ENCODE data around the gene DYRK1B. TPM values are rescaled to one million over a fixed set of nuclear protein-coding genes. Genes with fewer than 3 reads are reported as not detected.

Gene DYRK1B
- total RNA-seq, 1 donor from 2014 or later, result 54.0 TPM

DNA sequence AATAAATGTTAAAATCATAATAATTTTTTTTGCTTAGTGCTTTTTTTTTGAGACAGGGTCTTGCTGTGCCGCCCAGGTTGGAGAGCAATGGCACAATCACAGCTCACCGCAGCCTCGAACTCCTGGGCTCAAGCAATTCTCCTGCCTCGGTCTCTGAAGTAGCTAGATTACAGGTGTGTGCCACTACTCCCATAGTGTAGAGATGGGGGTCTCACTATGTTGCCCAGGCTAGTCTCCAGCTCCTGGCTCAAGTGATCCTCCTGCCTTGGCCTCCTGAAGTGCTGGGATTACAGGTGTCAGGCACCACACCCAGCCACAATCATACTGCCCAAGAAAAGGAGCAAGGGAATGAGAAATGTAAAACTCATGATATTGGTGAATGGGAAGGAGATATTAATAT, 7.1 kb upstream of the DYRK1B start:
- no peak for DNase-seq (ENCODE audit: low spot score in 2 of 2, unreplicated experiment in 2 of 2)

DNA sequence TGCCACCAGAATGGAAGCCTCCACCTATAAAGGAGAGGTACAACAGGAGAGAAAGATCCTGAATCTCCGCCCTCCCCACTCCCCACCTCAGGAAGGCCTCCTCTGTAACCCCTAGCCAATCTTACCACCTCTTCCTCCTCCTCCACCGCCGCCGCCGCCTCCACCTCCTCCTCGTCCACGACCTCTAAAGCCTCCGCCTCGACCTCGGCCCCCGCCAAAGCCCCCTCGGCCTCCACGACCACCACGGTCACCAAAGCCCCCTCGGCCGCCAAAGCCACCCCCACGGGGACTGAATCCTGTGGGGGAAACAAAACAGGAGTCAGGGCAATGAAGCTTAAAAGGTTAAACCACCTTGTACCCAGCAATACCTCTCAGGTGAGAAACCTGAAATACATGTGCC, 6.5 kb upstream of the DYRK1B start:
- peaks cover 11% of the 10 kb centered on the region for H3K36me3 Mint-ChIP-seq
- H3K9me3 Mint-ChIP-seq, result no peaks in the 10 kb centered on the region
- no peak overlapping the region for H3K27ac Mint-ChIP-seq
- TF ChIP-seq, protein P1, sequence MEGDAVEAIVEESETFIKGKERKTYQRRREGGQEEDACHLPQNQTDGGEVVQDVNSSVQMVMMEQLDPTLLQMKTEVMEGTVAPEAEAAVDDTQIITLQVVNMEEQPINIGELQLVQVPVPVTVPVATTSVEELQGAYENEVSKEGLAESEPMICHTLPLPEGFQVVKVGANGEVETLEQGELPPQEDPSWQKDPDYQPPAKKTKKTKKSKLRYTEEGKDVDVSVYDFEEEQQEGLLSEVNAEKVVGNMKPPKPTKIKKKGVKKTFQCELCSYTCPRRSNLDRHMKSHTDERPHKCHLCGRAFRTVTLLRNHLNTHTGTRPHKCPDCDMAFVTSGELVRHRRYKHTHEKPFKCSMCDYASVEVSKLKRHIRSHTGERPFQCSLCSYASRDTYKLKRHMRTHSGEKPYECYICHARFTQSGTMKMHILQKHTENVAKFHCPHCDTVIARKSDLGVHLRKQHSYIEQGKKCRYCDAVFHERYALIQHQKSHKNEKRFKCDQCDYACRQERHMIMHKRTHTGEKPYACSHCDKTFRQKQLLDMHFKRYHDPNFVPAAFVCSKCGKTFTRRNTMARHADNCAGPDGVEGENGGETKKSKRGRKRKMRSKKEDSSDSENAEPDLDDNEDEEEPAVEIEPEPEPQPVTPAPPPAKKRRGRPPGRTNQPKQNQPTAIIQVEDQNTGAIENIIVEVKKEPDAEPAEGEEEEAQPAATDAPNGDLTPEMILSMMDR (IDR thresholded peaks at IDR 0.05; ENCODE audit: unreplicated experiment), result no peak
- no peak overlapping the region for H3K4me3 Mint-ChIP-seq
- H3K4me1 Mint-ChIP-seq, result peaks cover 35% of the 10 kb centered on the region
- no peak for DNase-seq (ENCODE audit: low spot score in 2 of 2, unreplicated experiment in 2 of 2)
- no peaks in the 10 kb centered on the region for H3K27me3 Mint-ChIP-seq (ENCODE audit: low read depth)

More for the DNA sequence above, 7.1 kb upstream of the DYRK1B start:
- no peak overlapping the region for H3K4me3 Mint-ChIP-seq
- TF ChIP-seq, protein P1 (IDR thresholded peaks at IDR 0.05; ENCODE audit: unreplicated experiment), result no peak
- H3K4me1 Mint-ChIP-seq, result peaks cover 40% of the 10 kb centered on the region
- H3K27me3 Mint-ChIP-seq (ENCODE audit: low read depth), result no peaks in the 10 kb centered on the region
- peak overlapping the region; percentile 61 for H3K27ac Mint-ChIP-seq
- peaks cover 11% of the 10 kb centered on the region for H3K36me3 Mint-ChIP-seq
- H3K9me3 Mint-ChIP-seq, result no peaks in the 10 kb centered on the region

DNA sequence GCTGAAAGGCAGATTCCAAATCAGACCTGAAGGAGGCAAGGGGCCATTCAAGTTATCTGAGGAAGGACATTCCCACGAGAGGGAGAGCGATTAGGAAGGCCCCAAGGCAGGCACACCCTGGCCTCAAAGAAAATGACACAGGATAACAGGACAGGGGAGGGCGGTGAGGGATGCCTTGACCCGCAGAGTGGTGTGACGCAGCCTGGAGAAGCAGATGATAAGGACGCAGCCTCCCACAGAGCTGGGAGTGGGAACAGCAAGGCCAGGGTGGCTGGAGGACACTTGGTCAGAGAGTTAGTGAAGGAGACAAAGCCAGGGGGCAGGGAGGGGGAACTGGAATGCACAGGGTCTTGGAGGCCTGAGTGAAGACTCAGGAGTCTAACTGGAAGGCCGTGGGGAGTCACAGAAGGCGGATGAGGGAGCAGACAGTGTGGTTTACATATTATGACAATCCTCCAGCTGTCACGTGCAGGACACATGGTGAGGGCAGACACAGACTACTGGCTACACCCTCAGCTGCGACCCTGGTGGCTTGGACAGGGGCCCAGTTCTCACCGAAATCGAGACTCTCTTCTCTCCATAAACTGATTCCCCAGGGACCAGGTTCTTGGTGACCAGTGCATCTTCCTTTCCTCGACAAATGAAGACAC, 5.8 kb upstream of the DYRK1B start:
- Mint-ChIP-seq H3K9me3 (no peaks in the 10 kb centered on the region), H3K4me1 (peaks cover 29% of the 10 kb centered on the region), H3K27ac (peak overlapping the region; percentile 30), H3K36me3 (peaks cover 11% of the 10 kb centered on the region), H3K4me3 (no peak overlapping the region), H3K27me3 (ENCODE audit: low read depth) (no peaks in the 10 kb centered on the region)
- TF ChIP-seq, protein P1 (IDR thresholded peaks at IDR 0.05; ENCODE audit: unreplicated experiment), result no peak
- DNase-seq (ENCODE audit: low spot score in 2 of 2, unreplicated experiment in 2 of 2), result no peak

DNA sequence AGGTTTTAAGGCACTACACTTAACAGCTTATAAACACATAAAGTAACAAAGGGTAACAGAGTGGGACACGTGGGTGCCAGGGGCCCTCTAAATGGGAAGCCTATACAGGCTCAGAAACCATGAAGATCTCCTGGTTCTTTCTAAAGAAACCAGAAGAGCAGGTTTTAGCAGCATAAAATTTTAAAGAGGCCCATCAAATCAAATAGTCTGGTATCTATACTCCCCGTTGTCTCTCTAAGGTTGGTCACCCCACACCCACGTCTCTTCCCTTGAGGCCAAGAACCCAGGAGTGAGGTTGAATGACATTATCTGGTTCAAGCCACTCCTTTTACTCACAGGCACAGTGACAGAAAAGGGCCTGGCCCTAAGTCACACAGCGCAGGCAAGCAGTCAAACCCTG, 4.6 kb upstream of the DYRK1B start:
- DNase-seq (ENCODE audit: low spot score in 2 of 2, unreplicated experiment in 2 of 2), result no peak
- TF ChIP-seq, protein P1 (IDR thresholded peaks at IDR 0.05; ENCODE audit: unreplicated experiment), result no peak
- no peaks in the 10 kb centered on the region for H3K27me3 Mint-ChIP-seq (ENCODE audit: low read depth)
- no peak overlapping the region for H3K4me3 Mint-ChIP-seq
- no peaks in the 10 kb centered on the region for H3K9me3 Mint-ChIP-seq
- H3K36me3 Mint-ChIP-seq, result peaks cover 14% of the 10 kb centered on the region
- peaks cover 22% of the 10 kb centered on the region for H3K4me1 Mint-ChIP-seq
- H3K27ac Mint-ChIP-seq, result peak overlapping the region; percentile 85

DNA sequence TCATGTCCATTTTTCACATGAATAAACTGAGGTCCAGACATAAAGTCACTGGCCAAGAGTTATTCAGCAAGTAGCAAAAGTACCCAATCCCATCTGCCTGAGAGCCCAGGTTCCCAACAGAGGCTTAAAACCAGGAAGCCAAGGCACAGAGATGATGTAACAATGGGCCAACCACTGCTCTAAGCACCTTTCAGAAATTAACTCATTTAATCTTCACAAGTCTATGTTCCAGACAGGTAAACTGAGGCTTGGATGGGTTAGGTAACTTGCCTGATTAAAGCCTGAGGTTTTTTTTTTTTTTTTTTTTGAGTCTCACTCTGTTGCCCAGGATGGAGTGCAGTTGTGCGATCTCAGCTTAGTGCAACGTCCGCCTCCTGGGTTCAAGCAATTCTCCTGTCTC, 4.0 kb upstream of the DYRK1B start:
- Mint-ChIP-seq H3K27ac (peak overlapping the region; percentile 43), H3K9me3 (no peaks in the 10 kb centered on the region), H3K4me1 (peaks cover 20% of the 10 kb centered on the region), H3K4me3 (no peak overlapping the region), H3K27me3 (ENCODE audit: low read depth) (no peaks in the 10 kb centered on the region), H3K36me3 (peaks cover 14% of the 10 kb centered on the region)
- no peak for DNase-seq (ENCODE audit: low spot score in 2 of 2, unreplicated experiment in 2 of 2)
- TF ChIP-seq, protein P1 (IDR thresholded peaks at IDR 0.05; ENCODE audit: unreplicated experiment), result no peak

Measured in mesothelial cell of epicardium (in vitro differentiated cells).